Activated CD4-positive, alpha-beta T cell treated with anti-CD3 and anti-CD28 coated beads for 1 hour (primary cell): ENCODE data around the gene ZBTB7C.

Source experiments
- DNase-seq: peaks from one replicate; pipeline ENCODE4 v3.0.0-alpha.2; 2020

ZBTB7C gene

GRCh38 chr18:48074929-48075706 is 334.1 kb downstream of the ZBTB7C start:
- DNase-seq, result no peak

GRCh38 chr18:48073211-48073930 is 335.8 kb downstream of the ZBTB7C start:
- no peak for DNase-seq

- no peak for DNase-seq
These were observed 336.6 kb downstream of the ZBTB7C start for GRCh38 chr18:48072428-48073204.

- no peak for DNase-seq
These were observed 340.2 kb downstream of the ZBTB7C start for GRCh38 chr18:48068916-48069445.

- DNase-seq, result no peak
These were observed 342.9 kb downstream of the ZBTB7C start for GRCh38 chr18:48066225-48066652.

GRCh38 chr18:48065601-48065995 is 343.6 kb downstream of the ZBTB7C start:
- no peak for DNase-seq

- DNase-seq, result no peak
These were observed 344.1 kb downstream of the ZBTB7C start for GRCh38 chr18:48064978-48065600.

GRCh38 chr18:48061781-48062570 is 347.2 kb downstream of the ZBTB7C start:
- DNase-seq, result no peak

- DNase-seq, result no peak
These were observed 348.2 kb downstream of the ZBTB7C start for GRCh38 chr18:48060970-48061369.

GRCh38 chr18:48060346-48060745 is 348.8 kb downstream of the ZBTB7C start:
- DNase-seq, result no peak

- no peak for DNase-seq
These were observed 349.6 kb downstream of the ZBTB7C start for GRCh38 chr18:48059455-48060010.

GRCh38 chr18:48058486-48058885 is 350.7 kb downstream of the ZBTB7C start:
- no peak for DNase-seq

GRCh38 chr18:48057018-48057417 is 352.2 kb downstream of the ZBTB7C start:
- no peak for DNase-seq

- no peak for DNase-seq
These were observed 353.8 kb downstream of the ZBTB7C start for GRCh38 chr18:48055351-48055750.

GRCh38 chr18:48053881-48054816 is 355.0 kb downstream of the ZBTB7C start:
- DNase-seq, result no peak

GRCh38 chr18:48052842-48053241 is 356.3 kb downstream of the ZBTB7C start:
- DNase-seq, result no peak

- no peak for DNase-seq
These were observed 357.0 kb downstream of the ZBTB7C start for GRCh38 chr18:48051945-48052840.

- DNase-seq, result no peak
These were observed 359.0 kb downstream of the ZBTB7C start for GRCh38 chr18:48050176-48050575.

- no peak for DNase-seq
These were observed 359.4 kb downstream of the ZBTB7C start for GRCh38 chr18:48049757-48050156.
